Stimulated activated CD8-positive, alpha-beta memory T cell treated with anti-CD3 and anti-CD28 coated beads, Interleukin-4, amount 100 ng/mL, for 4 hours (primary cell): ENCODE data around the gene ARSH.
"Not testable (repeated sequence)": the region's sequence is repeated elsewhere in the genome, so short reads cannot be mapped to it uniquely, and the experiment has no call there.

ENCODE experiments used
- DNase-seq, 2 donors: peaks; one replicate each; pipeline ENCODE4 v3.0.0-alpha.2; 2020; ENCODE audit warnings: low read depth in 2 of 2, low spot score in 1 of 2

The ARSH gene, protein sequence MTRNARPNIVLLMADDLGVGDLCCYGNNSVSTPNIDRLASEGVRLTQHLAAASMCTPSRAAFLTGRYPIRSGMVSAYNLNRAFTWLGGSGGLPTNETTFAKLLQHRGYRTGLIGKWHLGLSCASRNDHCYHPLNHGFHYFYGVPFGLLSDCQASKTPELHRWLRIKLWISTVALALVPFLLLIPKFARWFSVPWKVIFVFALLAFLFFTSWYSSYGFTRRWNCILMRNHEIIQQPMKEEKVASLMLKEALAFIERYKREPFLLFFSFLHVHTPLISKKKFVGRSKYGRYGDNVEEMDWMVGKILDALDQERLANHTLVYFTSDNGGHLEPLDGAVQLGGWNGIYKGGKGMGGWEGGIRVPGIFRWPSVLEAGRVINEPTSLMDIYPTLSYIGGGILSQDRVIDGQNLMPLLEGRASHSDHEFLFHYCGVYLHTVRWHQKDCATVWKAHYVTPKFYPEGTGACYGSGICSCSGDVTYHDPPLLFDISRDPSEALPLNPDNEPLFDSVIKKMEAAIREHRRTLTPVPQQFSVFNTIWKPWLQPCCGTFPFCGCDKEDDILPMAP

DNA sequence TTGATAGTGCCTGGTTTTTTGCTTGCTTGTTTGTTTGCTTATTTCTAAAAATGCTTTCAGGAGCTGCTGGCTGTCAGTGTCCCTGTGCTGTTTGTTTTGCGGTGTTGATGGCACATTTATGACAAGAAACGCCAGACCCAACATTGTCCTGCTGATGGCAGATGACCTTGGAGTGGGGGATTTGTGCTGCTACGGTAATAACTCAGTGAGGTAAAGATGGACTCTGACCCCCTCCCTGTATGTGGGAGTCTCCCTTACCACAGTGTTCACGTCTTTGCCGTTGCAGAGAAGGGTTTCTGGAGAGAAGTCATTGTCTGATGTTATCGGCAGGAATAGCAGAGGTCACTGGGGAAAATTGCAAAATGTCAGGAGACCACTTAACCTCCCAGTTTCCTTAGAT lies at the start of gene ARSH:
TSS of gene ARSH (plus strand) at position 52 of the 400 bp plus-strand sequence. CDS start at position 119, 67 bp downstream.
- no peak for DNase-seq

DNA sequence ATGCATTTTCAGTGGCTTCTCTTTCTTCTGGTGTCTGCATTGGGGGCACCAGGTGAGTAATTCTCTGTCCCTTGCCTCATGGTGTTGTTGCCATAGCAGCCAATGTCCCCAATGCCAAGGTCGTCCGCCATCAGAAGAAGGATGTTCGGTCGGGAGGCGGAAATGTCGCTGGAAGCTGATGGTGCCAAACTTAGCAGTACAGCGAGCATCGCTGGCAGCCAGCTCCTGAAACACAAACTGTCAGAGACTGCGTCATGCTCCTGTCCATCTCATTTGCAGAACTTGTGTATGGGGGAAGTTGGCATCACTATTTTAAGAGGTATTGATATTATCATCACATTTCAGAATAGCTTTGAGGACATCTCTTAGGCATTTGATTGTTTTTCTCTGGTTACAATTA lies 48.1 kb upstream of the ARSH start:
- no peak for DNase-seq

DNA sequence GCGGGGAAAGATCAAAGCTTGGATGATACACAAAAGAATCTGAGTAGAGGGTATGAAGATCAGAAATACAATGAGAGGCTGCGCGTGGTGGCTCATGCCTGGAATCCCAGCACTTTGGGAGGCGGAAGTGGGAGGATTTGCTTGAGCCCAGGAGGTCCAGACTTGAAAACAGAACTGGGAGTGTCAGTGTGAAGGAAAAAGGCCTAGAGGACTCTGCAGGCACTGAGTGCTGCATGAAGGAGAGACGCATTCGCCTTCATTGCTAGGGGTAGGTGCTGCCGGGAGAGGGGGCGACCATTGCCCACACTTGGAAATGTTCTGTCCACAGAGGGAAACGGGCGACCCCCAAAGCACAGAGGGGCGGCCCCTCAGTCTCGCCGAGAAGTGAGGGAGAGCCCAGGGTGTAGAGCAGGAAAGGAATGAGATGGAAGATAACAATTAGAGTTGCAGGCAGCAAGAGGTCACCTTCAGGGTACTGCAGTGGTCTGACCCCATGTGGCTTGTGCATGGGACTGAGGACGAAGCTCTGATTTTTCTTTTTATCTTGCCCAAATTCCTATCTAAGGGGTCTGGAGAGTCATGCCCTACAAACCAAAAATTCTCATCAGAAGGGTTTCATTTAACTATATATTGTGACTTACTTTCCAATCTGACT lies 45.4 kb upstream of the ARSH start:
- no peak for DNase-seq

DNA sequence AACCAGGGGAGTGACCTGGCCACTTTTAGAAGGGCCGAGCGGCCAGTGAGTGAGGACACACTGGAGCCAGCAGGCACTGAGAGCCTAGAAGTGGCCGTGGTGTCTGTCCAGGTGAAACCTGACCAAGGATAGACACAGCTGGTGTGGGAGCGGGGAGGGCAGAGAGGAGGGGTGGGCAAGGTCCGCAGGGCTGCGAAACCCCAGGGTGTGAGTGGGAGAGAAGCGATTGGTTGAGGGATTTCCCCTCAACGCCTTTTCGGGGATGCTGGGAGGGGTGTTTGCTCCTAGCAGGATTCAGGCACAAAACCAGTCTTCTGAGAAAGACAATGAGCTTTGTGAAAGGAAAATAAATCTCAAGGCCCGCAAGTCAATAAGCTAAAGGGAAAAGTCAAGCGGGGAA lies 44.0 kb upstream of the ARSH start:
- no peak for DNase-seq

DNA sequence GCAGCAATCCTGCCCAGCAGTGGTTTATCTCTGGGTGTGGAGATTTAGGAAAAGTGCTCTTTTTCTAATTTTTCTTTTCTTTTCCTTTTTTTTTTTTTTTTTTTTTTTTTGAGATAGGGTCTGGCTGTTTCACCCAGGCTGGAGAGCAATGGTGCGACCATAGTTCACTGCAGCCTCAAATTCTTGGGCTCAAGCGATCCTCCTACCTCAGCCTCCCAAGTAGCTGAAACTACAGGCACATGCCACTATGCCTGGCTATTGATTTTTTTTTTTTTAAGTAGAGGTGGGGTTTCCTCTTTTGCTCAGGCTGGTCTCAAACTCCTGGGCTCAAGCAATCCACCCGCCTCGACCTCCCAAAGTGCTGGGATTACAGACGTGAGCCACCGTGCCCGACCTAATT lies 42.9 kb upstream of the ARSH start:
- not testable (repeated sequence) for DNase-seq

DNA sequence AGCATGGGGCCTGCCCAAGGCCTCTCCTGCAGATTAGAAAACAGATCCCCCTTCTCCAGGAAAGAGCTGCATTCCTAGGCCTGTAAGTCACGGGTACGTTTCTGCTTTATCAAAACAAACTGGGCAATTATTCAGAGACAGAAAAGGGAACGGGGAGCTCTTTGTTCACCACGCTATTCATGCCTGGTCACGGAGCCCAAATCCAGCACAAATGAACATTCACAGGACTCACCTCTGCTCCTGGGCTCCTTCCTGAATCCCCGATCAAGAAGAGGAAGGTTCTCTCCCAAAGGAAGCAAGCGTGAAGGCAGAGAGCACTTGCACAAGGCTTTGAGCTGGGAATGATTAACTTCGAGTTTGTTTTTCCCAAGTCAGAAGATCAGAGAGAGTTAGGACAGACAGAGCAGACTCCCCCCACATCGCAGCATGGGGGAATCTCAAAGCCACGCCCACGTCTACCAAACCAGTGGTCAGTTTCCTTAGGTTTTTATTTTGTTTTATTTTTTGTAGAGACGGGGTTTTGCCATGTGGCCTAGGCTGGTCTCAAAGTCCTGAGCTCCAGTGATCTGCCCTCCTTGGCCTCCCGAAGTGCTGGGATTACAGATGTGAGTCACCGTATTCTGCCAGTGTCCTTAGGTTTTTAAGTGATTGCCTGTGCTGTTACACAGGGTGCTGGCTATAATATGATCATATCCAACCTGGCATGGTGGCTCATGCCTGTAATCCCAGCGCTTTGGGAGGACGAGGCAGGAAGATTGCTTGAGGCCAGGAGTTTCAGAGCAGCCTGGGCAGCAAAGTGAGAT lies 42.2 kb upstream of the ARSH start:
- not testable (repeated sequence) for DNase-seq

DNA sequence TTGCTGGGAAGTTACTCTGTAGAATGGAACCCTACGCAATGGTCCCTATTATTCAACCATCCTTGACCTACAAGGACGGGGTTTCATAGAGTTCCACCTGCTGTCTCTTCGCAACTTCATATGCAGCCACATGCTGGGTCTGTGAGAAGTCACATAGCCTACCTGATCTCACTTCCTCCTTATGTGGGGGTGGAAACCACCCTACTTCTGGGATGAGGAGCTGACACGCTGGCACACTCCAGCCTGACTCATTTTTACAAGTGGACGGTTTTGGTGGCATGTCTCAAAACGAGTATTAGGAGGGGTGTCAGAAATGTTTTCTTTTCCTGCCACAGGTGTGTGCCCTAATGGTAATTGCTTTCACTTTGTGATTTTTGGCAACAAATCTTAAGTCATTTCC lies 40.4 kb upstream of the ARSH start:
- no peak for DNase-seq

DNA sequence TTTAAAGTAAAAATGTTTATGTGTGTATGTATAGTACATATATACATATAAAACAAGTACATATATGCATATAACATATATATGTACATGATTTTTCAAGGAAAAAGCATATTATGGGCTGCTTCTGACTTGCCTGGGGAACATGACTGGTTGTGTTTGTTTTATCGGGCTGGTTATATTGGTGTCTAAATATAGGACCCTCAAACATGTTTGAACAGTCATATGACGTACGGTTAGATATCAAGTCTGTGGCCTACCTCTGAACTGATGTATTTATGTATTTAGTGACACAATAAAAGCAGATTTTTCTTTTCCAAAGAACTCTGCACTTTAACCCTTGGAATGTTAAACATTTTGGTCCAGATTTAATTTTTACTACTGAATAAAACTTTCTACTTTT lies 39.3 kb upstream of the ARSH start:
- DNase-seq: no peak

DNA sequence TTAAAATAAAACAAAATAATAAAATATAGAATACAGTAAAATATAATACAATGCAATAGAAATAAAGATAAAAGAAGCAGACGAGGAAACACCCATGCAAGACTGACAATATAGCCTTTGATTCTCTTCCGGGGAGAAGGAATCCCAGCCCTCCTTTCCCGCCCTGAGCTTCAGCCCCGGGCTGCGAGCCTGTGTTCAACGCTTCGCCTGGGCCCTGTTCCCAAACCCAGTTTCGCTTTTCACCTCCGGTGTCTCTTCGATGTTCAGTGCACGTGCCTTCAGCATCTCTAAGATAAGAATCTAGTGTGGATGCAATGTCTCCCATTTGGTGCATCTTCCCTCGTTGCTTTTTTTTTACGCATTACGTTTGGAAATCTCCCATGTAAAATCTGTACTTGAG lies 38.8 kb upstream of the ARSH start:
- no peak for DNase-seq

DNA sequence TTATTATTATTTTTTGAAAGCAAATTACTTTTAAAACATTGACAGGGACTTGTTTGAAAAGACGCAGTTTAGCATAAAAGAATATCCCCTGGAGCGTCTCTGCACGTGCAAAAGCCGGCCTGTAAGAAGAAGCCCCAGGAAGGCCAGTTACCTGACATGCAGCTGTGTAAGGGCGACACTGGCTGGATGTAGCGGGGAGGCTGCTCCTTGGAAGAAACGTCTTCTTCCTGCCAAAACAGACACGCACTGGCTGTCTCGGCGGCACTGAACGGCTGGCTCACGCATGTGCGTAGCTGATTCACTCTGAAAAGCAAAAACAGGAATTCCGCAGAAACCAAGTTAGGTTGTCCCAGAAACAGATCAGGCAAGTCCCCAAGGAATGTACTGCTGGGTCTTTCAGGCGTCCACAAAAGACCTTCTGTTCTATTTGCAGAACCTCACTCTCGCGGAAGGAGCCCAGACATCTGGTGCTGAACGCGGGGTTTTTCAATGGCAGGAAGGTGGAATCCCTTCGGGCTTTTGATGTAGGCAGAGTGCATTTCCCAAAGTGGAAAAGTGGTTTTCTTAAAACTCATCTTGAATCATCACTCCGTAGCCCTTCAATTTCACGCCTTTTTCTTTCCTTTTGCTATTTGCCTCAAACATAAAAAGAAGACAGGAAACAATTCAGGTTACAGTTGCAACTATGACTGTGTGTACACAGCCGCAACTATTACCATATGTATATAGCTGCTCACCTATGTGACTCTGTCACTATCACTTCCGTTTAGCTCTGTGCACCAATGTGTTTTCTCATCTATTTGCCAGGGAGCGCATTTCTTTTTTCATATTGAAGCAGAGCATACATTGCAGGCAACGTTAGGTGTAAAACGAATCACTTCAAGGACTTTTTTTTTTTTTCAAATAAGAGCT lies 38.1 kb upstream of the ARSH start:
- DNase-seq: no peak

DNA sequence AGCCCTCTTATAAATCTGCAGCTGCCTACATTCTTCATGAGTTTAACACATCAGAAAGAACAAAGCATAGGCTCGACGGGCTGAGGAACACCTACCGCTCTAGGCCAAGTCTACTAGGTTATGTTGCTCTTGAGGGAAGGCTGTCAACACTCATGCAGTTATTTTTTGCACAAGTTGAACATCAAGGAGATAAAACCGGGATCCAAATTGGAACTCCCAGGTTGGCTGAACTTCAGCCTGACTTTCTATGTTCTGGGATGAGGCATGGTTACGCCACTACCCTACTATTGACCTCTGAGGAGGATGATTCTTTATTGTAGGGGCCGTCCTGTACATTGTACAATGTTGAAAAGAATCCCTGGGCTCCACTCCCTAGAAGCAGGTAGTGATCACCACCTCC lies 37.3 kb upstream of the ARSH start:
- no peak for DNase-seq

DNA sequence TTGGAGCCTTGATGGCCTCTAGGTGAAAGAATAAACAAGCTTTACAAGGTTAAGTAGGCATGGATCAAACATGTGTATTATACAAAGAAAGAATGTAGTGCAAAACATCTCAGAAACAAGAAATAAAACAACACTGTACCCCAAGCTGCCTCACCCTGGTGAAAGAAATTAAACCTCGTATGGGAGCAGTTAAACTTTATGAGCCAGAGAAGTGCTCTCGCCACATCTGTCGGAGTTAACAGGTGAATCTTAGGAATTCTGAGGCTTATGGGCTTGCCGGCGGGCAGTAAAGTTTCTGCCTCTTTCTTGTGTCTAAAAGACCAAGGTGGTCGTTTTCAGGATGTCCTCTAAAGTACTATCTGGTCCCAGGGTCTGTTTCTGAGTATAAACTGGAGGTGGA lies 34.0 kb upstream of the ARSH start:
- no peak for DNase-seq

DNA sequence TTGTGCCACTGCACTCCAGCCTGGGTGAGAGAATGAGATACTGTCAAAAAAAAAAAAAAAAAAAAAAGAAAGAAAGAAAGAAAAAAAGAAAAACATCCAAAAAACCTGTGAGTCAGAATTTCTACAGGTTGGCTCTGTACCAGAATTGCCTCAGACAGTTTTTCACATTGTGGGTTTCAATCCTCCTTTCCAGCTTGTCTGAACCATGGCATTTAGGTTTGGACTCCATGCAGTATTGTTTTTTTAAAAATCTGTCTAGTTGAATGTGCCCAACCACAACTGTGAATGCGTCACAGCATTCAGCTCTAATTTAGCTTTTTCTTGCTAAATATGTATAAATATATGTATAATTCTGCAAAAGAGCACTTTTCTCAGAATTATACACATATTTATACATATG lies 31.4 kb upstream of the ARSH start:
- no peak for DNase-seq

DNA sequence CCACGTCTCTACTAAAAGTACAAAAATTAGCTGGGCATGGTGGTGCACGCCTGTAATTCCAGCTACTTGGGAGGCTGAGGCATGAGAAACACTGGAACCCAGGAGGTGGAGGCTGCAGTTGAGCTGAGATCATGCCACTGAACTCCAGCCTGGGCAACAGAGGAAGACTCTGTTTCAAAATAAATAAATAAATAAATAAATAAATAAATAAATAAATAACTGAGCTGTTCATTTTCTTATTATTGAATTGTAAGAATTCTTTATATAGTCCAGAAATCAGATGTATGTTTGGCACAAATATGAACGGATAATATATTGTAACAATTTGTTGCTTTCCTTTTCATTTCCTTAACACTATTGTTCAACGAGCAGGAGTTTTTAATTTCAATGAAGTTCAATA lies 27.7 kb upstream of the ARSH start:
- DNase-seq: not testable (repeated sequence)

DNA sequence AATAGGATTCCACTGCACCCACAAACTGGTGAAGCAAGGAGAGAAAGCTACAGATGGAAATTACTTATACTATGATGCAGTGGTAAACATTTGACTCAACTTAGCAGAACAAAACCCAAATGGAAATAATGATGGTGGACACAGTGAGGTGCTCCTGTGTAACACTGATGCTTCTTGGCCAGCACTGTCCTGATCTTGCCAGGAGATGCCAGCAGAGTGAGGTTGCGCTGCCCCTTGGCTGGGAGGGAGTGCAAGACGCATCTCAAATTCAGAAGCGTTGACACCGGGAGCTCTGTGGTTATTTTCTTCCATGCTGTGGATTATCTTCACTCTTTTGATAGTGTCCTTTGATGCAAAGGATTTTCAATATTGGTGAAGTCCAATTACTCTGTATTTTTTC lies 22.0 kb upstream of the ARSH start:
- no peak for DNase-seq

DNA sequence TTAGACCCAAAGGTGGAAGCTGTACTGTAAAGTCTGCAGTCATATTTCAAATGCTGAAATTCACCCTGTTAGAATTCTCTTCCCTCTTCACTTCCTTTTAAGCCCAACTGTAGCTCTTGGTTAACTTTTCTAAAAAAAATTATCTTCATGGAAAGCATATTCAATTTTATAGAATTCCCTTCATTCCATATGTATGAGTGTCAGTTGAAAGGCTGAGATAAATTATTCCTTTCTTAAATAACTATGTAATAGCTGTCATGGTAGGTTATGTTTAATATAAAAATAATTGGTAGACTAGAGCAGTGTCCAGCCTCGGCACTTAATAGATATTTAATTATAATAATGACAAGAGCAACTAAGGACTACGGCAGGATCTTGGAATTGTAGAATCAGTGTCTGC lies 16.8 kb upstream of the ARSH start:
- DNase-seq: no peak

DNA sequence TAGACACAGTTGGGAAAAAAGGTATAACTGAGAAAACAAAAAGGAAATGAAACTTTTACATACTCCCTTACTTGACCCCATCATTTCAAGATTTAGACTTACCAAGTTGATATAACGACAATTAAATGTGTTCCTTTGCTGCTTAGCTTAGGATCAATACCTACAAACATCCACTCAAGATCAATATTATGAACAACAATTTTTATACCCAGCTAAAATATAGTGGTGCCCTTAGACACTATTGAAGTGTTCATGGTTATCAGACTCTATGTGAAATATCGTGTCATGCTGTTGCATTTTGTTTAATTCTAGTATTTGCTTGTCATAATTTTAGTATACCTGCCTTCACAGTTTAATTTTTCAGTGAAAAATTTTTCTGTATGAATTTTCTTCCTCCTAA lies 4.2 kb downstream of the ARSH start:
- no peak for DNase-seq

DNA sequence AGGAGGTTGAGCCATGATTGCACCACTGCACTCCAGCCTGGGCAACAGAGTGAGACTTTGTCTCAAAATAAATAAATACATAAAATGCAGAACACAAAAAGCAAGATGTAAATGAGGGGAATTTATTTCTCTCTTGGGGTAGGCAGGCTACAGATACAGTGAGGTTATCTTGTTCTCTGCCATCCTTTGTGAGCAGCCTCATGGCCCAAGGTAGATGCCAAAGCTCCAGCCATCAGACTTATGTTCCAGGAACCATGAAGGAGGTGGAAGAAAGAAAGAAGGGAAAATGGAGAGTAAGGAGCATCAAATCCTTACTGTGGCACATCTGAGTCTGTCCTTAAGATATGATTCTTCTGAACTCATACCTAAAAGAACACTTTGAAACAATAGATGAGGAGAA lies 11.1 kb downstream of the ARSH start:
- DNase-seq: no peak

DNA sequence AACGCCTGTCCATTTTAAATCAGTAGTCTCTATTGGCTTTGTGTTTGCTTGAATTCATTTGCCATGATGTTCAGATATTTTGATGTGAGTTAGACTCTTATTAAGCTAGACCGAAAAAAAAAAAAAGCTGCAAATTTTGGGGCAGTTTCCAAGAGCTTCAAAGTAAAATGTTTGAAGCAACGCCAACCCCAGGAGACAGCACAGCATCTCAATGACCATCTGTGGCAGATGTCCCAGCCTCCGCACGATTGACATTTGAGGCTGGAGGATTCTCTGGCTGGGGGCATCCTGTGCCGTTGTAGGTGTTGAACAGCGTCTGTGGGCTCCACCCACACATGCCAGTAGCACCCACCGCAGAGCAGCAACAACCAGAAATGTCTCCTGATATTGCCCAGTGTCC lies 17.8 kb downstream of the ARSH start:
- DNase-seq: no peak

DNA sequence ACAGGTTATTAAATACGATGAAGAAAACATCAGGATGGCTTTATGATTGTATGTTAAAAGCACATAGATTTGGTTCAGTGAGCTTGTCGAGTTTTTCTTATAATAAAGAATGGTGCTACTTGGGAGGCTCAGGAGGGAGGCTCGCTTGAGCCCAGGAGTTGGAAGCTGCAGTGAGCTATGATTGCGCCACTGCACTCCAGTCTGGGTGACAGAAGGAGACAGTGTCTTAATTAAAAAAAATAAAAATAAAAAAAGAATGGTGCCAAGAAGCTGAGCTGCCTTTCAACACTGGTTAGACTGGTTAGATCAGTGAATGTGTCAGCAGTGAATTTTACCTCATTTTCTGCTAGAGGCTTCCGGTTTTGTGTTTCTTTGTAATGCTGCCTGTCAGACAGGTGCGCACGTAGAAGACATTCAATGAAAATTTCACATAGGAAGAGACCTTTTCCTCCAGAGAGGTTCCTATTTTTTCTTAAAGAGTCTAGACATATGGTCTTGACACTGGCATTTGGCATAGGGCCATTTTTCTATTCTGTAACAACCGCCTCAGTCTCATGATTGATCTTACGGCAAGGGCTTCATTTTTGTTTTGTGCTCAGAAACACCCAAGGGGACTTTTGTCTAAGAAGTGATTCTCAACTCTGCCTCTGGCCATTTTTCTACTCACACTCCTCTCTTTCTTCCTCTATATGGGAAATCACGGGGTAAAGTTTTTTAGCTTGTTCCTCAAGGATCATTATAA lies 19.9 kb downstream of the ARSH start:
- no peak for DNase-seq
